ENCODE measurements around the gene ADAM19.

Gene ADAM19

GRCh38 chr5:157546456-157547100, 29.0 kb downstream of the ADAM19 start:
- peak overlapping the region in 7 of 11 experiments; percentile 0 to 30 (median 6); a peak in 4 of 22 replicates for H3K4me2 ChIP-seq
- H4K20me1 ChIP-seq = peaks cover 0 to 52% (median 0%) of the 10 kb centered on the region in 11 experiments; a peak in 3 of 22 replicates
- H3K4me3 ChIP-seq = no peak overlapping the region
- no peak overlapping the region for H3K27ac ChIP-seq
- peaks cover 0 to 6% (median 0%) of the 10 kb centered on the region in 11 experiments; a peak in 1 of 22 replicates for H3K9me3 ChIP-seq (replicated peaks in 1 of 11)
- H3K36me3 ChIP-seq = peaks cover 0 to 3% (median 0%) of the 10 kb centered on the region in 11 experiments; a peak in 3 of 22 replicates
- no peaks in the 10 kb centered on the region for H3K27me3 ChIP-seq
- H3K9ac ChIP-seq = no peak overlapping the region
- H3K4me1 ChIP-seq = peaks cover 11 to 36% (median 26%) of the 10 kb centered on the region in 10 experiments
- no peak for TF ChIP-seq Cebpa-rat (IDR thresholded peaks at IDR 0.05)

DNA sequence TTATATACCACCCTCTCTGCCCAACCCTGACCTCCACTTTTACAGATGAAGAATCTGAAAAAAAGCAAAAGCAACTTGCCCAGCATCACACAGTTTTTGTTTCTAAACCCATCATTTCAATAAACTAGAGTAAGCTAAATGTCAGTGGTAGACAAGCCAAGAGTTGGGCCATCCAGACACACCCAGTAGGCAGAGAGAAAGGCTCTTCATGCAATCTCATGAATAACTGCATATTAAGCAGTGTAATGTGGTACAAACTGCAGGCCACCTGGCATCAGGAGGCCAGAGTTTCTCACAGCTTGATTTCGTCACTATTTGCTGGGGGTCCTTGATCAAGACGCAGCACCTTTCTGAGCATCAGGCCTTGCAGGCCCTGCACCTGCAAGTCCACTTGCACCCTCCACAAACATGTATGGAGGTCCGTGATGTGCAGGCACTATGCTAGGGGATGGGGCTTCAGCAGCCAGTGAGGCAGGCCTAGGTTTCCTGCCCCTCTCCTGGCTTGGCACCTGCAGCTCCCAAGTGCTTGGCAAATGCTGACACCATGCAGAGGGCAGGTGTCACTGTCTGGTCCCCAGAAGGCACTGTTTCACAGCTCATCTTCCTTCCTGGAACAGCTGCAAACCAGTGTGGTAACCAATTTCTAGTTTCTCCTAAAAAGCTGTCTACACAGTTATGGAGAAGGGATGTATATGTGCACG, 29.8 kb downstream of the ADAM19 start:
- Histone ChIP-seq H3K4me2 (peak overlapping the region in 6 of 11 experiments; percentile 0 to 30 (median 11); a peak in 5 of 22 replicates), H3K27me3 (no peaks in the 10 kb centered on the region), H3K36me3 (peaks cover 0 to 3% (median 0%) of the 10 kb centered on the region in 11 experiments; a peak in 3 of 22 replicates), H3K9ac (no peak overlapping the region), H4K20me1 (peaks cover 0 to 60% (median 0%) of the 10 kb centered on the region in 11 experiments; a peak in 3 of 22 replicates), H3K9me3 (replicated peaks in 1 of 11) (0 out of 22 replicates have a peak, but pooled peaks cover 0 to under 1% (median 0%) of the 10 kb centered on the region in 11 experiments), H3K4me1 (peaks cover 20 to 44% (median 35%) of the 10 kb centered on the region in 10 experiments), H3K27ac (no peak overlapping the region), H3K4me3 (no peak overlapping the region)
- no peak for TF ChIP-seq Cebpa-rat (IDR thresholded peaks at IDR 0.05)

GRCh38 chr5:157544623-157544989, 31.0 kb downstream of the ADAM19 start:
- Histone ChIP-seq H3K9ac (no peak overlapping the region), H3K27ac (no peak overlapping the region)

GRCh38 chr5:157543825-157544622, 31.6 kb downstream of the ADAM19 start:
- no peak for TF ChIP-seq Cebpa-rat (IDR thresholded peaks at IDR 0.05)
- H4K20me1 ChIP-seq = peaks cover 0 to 67% (median 0%) of the 10 kb centered on the region in 11 experiments; a peak in 3 of 22 replicates
- peaks cover 0 to 3% (median 0%) of the 10 kb centered on the region in 11 experiments; a peak in 3 of 22 replicates for H3K36me3 ChIP-seq
- no peaks in the 10 kb centered on the region for H3K9me3 ChIP-seq (replicated peaks in 1 of 11)
- peaks cover 26 to 59% (median 44%) of the 10 kb centered on the region in 10 experiments for H3K4me1 ChIP-seq
- H3K4me3 ChIP-seq = no peak overlapping the region
- no peaks in the 10 kb centered on the region for H3K27me3 ChIP-seq
- H3K27ac ChIP-seq = no peak overlapping the region
- no peak overlapping the region for H3K9ac ChIP-seq
- H3K4me2 ChIP-seq = no peak overlapping the region; a peak in 2 of 22 replicates

More at GRCh38 chr5:157544623-157544989, 31.0 kb downstream of the ADAM19 start:
- Histone ChIP-seq H3K4me2 (no peak overlapping the region; a peak in 2 of 22 replicates), H3K36me3 (peaks cover 0 to 3% (median 0%) of the 10 kb centered on the region in 11 experiments; a peak in 3 of 22 replicates), H3K9me3 (replicated peaks in 1 of 11) (no peaks in the 10 kb centered on the region), H3K4me3 (no peak overlapping the region), H4K20me1 (peaks cover 0 to 68% (median 0%) of the 10 kb centered on the region in 11 experiments; a peak in 3 of 22 replicates), H3K27me3 (no peaks in the 10 kb centered on the region), H3K4me1 (peaks cover 26 to 56% (median 44%) of the 10 kb centered on the region in 10 experiments)
- TF ChIP-seq Cebpa-rat (IDR thresholded peaks at IDR 0.05) = no peak

DNA sequence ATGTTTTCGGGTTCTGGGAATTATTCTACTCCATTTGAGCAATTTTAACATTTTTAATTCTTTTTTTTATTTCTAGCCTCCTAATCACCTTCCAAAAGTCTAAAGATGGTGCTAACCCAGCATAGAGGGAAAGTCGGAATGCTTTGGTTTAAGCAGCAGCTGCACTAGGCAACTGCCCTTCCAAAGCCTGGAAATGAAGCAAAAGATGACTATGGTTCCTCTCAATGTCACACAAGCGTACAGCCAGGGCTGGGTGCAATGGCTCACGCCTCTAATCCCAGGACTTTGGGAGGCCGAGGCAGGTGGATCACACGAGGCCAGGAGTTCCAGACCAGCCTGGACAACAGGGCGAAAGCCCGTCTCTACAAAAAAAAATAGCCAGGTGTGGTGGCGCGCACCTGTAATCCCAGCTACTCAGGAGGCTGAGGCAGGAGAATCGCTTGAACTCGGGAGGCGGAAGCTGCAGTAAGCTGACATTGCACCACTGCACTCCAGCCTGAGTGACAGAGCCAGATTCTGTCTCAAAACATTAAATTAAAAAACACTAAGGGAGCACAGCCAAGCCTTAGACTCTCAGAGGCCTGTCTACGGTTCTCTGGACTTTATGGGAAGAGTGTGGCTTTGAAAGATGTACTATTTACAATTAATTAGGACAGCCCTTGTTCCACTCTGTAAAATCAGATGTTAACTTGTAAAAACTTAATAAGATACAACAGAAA, 33.1 kb downstream of the ADAM19 start:
- Histone ChIP-seq H3K4me2 (no peak overlapping the region; a peak in 1 of 22 replicates), H3K36me3 (peaks cover 0 to 10% (median 0%) of the 10 kb centered on the region in 11 experiments; a peak in 7 of 22 replicates)

GRCh38 chr5:157541447-157542118, 34.0 kb downstream of the ADAM19 start:
- H3K9ac ChIP-seq = peak overlapping the region in 3 of 11 experiments; percentile 2 to 34 (median 13); a peak in 1 of 22 replicates
- peaks cover 0 to 55% (median 0%) of the 10 kb centered on the region in 11 experiments; a peak in 3 of 22 replicates for H4K20me1 ChIP-seq
- peaks cover 18 to 42% (median 27%) of the 10 kb centered on the region in 10 experiments; a peak in 19 of 20 replicates for H3K4me1 ChIP-seq
- peaks cover 0 to 5% (median 0%) of the 10 kb centered on the region in 11 experiments; a peak in 1 of 22 replicates for H3K9me3 ChIP-seq (replicated peaks in 1 of 11)
- H3K4me3 ChIP-seq = no peak overlapping the region
- H3K27me3 ChIP-seq = no peaks in the 10 kb centered on the region
- peak overlapping the region in 4 of 11 experiments; percentile 3 to 38 (median 22); a peak in 2 of 22 replicates for H3K27ac ChIP-seq
- H3K4me2 ChIP-seq = peak overlapping the region; percentile 8 to 76 (median 63); a peak in 20 of 22 replicates
- H3K36me3 ChIP-seq = peaks cover 0 to 16% (median 7%) of the 10 kb centered on the region in 11 experiments; a peak in 15 of 22 replicates
- no peak for TF ChIP-seq Cebpa-rat (IDR thresholded peaks at IDR 0.05)

More for the DNA sequence above, 33.1 kb downstream of the ADAM19 start:
- H3K9me3 ChIP-seq (replicated peaks in 1 of 11) = no peaks in the 10 kb centered on the region
- no peak overlapping the region for H3K4me3 ChIP-seq
- H4K20me1 ChIP-seq = peaks cover 0 to 57% (median 0%) of the 10 kb centered on the region in 11 experiments; a peak in 3 of 22 replicates
- H3K4me1 ChIP-seq = peaks cover 18 to 46% (median 31%) of the 10 kb centered on the region in 10 experiments; a peak in 19 of 20 replicates
- no peak for TF ChIP-seq Cebpa-rat (IDR thresholded peaks at IDR 0.05)
- no peaks in the 10 kb centered on the region for H3K27me3 ChIP-seq
- no peak overlapping the region for H3K9ac ChIP-seq
- H3K27ac ChIP-seq = no peak overlapping the region

- H3K27ac ChIP-seq = peak overlapping the region in 4 of 11 experiments; percentile 3 to 38 (median 16); a peak in 3 of 22 replicates
These were observed 34.7 kb downstream of the ADAM19 start for GRCh38 chr5:157540707-157541446.

More at GRCh38 chr5:157540707-157541446, 34.7 kb downstream of the ADAM19 start:
- H3K36me3 ChIP-seq = peaks cover 0 to 21% (median 12%) of the 10 kb centered on the region in 11 experiments; a peak in 16 of 22 replicates
- no peak overlapping the region for H3K4me3 ChIP-seq
- TF ChIP-seq Cebpa-rat (IDR thresholded peaks at IDR 0.05) = no peak
- no peaks in the 10 kb centered on the region for H3K27me3 ChIP-seq
- H4K20me1 ChIP-seq = peaks cover 0 to 48% (median 0%) of the 10 kb centered on the region in 11 experiments; a peak in 3 of 22 replicates
- peak overlapping the region; percentile 8 to 76 (median 63); a peak in 21 of 22 replicates for H3K4me2 ChIP-seq
- peak overlapping the region in 3 of 11 experiments; percentile 2 to 34 (median 13); a peak in 1 of 22 replicates for H3K9ac ChIP-seq
- H3K4me1 ChIP-seq = peaks cover 11 to 42% (median 21%) of the 10 kb centered on the region in 10 experiments; a peak in 19 of 20 replicates
- H3K9me3 ChIP-seq (replicated peaks in 1 of 11) = peaks cover 0 to 5% (median 0%) of the 10 kb centered on the region in 11 experiments; a peak in 1 of 22 replicates
